Activated T-helper 17 cell treated with anti-CD3 and anti-CD28 coated beads, Interleukin-2, amount 50 U/mL, for 72 hours (primary cell): Measurements from ENCODE around the gene GNB1. TPM values are rescaled to one million over a fixed set of nuclear protein-coding genes. Genes with fewer than 3 reads are reported as not detected.

Experiments used
- ATAC-seq: fragments of 150-1000 bp; cut with Tn5 transposase; replicated peaks from 2 replicates; pipeline ENCODE4 v1.10.0; 2021; ENCODE audit warnings: mild to moderate bottlenecking, moderate library complexity
- H3K27ac Mint-ChIP-seq: one replicate; pipeline ENCODE4 v1.8.0; 2022; ENCODE audit warnings: mixed read lengths
- H3K27me3 Mint-ChIP-seq: one replicate; pipeline ENCODE4 v1.8.0; 2022; ENCODE audit warnings: mixed read lengths
- H3K36me3 Mint-ChIP-seq: one replicate; pipeline ENCODE4 v1.8.0; 2022; ENCODE audit warnings: low read depth, mild to moderate bottlenecking, mixed read lengths
- H3K4me1 Mint-ChIP-seq: one replicate; pipeline ENCODE4 v1.8.0; 2022; ENCODE audit warnings: mixed read lengths
- H3K4me3 Mint-ChIP-seq: one replicate; pipeline ENCODE4 v1.8.0; 2022; ENCODE audit warnings: mild to moderate bottlenecking, mixed read lengths
- H3K9me3 Mint-ChIP-seq: one replicate; pipeline ENCODE4 v1.8.0; 2022; ENCODE audit warnings: mixed read lengths
- total RNA-seq, 2 donors: library from RNA; stranded (reverse); gene quantifications; one replicate each; pipeline ENCODE4 v1.2.3, GENCODE V29; 2022

Gene GNB1
- total RNA-seq, 2 donors from 2014 or later: 266 to 410 TPM

DNA sequence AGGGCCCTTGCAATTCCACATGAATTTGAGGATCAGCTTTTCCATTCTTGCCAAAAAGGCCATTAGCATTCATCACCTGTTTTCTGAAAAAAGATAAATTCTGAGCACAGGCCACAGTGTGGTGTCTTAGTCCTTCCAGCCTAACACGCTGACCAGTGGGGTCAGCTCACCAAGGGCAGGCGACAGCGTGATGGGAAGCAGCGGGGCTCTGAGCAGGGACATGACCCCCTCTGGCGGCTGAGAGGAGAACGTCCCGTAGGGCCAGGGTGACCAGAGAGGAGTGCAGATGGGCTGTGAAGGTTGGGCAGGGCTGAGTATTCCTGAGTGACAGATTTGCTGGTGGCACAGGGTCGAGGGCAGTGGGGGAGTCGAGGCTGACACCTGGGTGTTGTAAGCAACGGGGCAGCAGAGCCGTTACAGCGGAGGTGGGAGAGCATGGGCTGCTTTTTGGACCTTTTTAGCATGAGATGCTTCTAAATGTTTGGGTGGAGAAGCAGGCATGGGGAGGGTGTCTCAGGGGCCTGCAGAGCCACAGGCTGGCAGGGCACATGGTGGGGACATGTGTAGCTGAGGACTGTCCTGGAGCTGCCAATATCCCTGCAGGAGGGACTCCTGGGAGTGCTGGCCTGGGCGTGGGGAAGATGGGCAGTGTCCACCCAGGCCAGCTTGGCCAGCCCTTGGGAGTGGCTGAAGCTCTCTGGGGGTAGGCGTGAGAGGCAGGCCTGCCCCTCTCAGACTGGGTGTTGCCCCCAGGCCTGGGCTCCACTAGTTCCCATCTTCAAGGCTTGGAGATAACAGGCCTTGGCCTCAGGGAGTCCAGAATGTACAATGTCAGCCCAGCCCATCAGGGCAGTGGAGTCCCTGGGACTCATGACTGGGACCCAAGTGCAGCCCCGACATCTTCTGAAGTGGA lies 15.6 kb upstream of the GNB1 start:
- Mint-ChIP-seq H3K4me1 (peaks cover 10% of the 10 kb centered on the region), H3K9me3 (no peaks in the 10 kb centered on the region), H3K4me3 (peak overlapping the region; percentile 25), H3K36me3 (no peaks in the 10 kb centered on the region), H3K27ac (peak overlapping the region; percentile 40), H3K27me3 (no peaks in the 10 kb centered on the region)
- peak; percentile 56 for ATAC-seq

DNA sequence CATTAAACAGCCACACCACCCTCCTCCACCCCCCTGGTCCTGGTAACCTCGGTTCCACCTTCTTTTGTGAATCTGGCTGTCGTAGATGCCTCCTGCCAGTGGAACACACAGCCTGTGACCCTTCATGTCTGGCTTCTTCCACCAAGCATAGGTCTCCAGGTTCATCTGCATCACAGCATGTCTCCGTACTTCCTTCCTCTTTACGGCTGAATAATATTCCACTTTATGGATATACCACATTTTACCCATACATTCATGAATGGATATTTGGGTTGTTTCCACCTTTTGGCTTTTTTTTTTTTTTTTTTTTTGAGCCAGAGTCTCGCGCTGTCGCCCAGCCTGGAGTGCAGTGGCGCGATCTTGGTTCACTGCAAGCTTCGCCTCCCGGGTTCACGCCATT lies 12.3 kb upstream of the GNB1 start:
- ATAC-seq: no peak
- Mint-ChIP-seq H3K9me3 (no peaks in the 10 kb centered on the region), H3K27me3 (no peaks in the 10 kb centered on the region), H3K27ac (no peak overlapping the region), H3K36me3 (no peaks in the 10 kb centered on the region), H3K4me3 (no peak overlapping the region), H3K4me1 (peaks cover 6% of the 10 kb centered on the region)

DNA sequence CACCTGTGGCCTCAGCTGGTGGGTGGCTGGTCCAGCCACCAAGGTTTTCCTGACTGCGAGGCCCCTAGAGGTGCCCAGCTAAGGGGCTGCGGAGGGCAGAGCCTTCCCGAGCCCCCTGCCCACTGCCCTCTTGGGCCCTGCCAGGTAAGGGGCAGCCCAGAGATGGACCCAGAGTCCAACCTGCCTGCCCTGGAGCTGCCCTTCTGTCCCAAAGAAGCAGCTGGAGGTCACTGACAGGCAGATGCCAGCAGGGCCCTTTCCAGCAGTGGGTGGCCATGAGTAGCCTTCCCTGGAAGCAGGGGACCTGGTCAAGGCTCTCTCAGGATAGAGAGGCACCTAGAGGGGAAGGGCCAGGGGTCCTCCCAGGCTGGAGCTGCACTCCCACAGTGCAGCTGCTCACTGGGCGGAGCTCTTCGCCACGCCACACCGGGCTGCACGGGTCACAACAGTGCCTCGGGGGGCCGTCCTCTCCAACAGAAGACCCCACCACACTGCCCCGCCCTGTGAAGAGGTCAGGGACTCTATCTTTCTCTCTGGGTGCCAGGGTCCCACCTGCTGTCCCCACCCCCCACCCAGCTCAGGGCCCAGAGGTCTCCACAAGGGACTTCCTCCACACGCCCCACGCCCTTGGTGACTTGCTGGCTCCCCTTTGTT lies 10.9 kb upstream of the GNB1 start:
- ATAC-seq: no peak
- Mint-ChIP-seq H3K4me3 (no peak overlapping the region), H3K27ac (no peak overlapping the region), H3K4me1 (peaks cover 6% of the 10 kb centered on the region), H3K9me3 (no peaks in the 10 kb centered on the region), H3K36me3 (no peaks in the 10 kb centered on the region), H3K27me3 (no peaks in the 10 kb centered on the region)

DNA sequence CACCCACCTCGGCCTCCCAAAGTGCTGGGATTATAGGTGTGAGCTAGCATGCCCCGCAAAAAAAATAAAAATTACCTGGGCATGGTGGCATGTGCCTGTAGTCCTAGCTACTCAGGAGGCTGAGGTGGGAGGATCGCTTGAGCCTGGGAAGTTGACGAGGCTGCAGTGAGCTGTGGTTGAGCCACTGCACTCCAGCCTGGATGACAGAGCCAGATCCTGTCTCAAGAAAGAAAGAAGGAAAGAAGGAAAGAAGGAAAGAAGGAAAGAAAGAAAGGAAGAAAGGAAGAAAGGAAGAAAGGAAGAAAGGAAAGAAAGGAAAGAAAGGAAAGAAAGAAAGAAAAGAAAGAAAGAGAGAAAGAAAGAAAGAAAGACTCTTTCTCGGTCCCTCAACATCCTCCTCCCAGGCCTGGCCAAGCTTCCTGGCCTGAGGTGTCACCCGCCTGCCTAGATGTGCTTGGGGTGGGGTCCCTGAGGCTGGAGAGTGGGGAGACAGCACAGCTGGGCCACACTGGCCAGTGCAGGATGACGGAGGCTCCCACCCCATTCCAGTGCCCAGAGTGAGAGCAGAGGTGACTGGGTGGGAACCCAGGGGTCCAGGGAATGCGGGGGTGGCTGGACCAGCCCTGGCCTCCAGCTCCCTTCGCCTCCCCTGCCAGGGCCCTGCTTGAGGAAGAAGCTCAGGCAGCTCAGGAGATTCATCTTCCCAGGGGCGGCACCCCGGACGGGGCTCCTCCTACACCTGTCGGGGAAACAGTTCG lies 10.2 kb upstream of the GNB1 start:
- Mint-ChIP-seq H3K36me3 (no peaks in the 10 kb centered on the region), H3K9me3 (no peaks in the 10 kb centered on the region)

DNA sequence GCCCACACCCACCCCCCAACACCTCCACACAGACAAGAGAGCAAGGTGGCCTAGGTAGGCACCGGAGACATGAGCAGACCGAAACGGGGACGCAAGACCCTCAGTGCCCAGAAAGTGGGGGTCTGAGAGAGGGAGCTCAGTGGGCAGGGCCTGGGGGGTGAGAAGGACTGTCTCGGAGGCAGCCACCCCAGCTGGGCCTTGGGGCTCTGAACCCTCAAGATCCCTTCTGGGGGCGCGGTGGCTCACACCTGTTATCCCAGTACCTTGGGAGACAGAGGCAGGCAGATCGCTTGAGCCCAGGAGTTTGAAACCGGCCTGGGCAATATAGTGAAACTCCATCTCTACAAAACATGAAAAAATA lies 9.1 kb upstream of the GNB1 start:
- no peak overlapping the region for H3K27ac Mint-ChIP-seq
- H3K9me3 Mint-ChIP-seq: no peaks in the 10 kb centered on the region
- H3K27me3 Mint-ChIP-seq: no peaks in the 10 kb centered on the region
- peaks cover 2% of the 10 kb centered on the region for H3K4me1 Mint-ChIP-seq
- H3K4me3 Mint-ChIP-seq: no peak overlapping the region
- ATAC-seq: no peak
- H3K36me3 Mint-ChIP-seq: no peaks in the 10 kb centered on the region

More for the DNA sequence above, 10.2 kb upstream of the GNB1 start:
- Mint-ChIP-seq H3K27ac (no peak overlapping the region), H3K27me3 (no peaks in the 10 kb centered on the region), H3K4me1 (peaks cover under 1% of the 10 kb centered on the region), H3K4me3 (no peak overlapping the region)
- ATAC-seq: no peak

DNA sequence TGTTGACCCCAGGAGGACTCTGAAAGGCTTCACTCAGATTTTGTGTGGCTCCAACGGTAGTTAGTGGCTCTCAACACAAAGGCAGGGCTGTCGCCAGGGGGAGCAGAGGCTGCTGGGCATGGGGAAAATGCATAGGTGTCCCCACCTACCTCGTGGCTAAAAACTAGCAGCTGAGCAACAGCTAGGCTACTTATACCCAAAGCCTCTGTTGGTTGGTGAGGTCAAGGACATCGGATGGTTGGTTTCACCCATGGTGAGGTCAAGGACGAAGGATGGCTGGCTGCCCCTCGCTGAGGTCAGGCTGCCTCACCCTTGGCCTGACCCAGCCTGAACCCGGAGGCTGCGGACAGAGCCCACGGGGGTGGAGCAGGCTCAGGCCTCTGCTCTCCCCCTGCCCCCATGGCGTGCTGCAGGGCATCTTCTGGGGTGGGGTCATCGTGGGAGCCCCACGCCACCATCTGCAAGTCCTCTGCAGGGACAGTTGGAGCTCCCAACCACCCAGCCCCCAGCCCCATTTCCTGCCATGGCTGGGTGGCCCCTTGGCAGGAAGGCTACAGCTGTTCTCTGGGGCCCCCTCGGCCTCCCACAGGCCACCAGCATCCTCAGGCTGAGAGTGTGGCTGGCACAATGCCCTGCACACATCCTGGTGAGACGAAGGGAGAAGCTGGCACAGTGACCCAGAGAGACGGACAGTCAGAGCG lies 8.5 kb upstream of the GNB1 start:
- Mint-ChIP-seq H3K4me3 (no peak overlapping the region), H3K27me3 (no peaks in the 10 kb centered on the region), H3K9me3 (no peaks in the 10 kb centered on the region), H3K36me3 (no peaks in the 10 kb centered on the region), H3K27ac (no peak overlapping the region), H3K4me1 (peaks cover 7% of the 10 kb centered on the region)
- ATAC-seq: no peak

DNA sequence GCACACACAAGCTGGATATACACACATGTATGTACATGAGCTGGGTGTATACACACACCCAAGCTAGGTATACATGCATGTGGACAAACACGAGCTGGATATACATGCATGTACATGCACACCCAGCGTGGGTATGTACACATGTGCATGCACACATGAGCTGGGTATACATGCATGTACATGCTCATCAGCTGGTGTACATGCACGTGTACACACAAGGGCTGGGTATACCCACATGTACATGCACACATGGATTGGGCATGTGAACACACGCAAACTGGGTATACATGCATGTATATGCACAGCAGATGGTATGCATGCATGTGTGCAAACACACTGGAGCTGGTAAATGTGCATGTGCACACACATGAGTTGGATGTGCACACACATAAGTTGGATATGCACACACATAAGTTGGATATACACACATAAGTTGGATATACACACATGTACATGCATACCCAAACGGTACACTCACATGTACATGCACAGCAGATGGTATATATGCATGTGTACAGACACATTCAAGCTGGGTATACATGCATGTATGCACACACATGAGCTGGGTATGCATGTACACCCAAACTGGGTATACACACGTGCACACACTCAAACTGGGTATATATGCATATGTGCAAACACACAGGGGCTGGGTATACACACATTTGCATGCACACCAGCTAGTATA lies 7.5 kb upstream of the GNB1 start:
- no peak for ATAC-seq
- Mint-ChIP-seq H3K27me3 (no peaks in the 10 kb centered on the region), H3K4me1 (peaks cover 7% of the 10 kb centered on the region), H3K36me3 (no peaks in the 10 kb centered on the region), H3K27ac (no peak overlapping the region), H3K4me3 (no peak overlapping the region), H3K9me3 (no peaks in the 10 kb centered on the region)

DNA sequence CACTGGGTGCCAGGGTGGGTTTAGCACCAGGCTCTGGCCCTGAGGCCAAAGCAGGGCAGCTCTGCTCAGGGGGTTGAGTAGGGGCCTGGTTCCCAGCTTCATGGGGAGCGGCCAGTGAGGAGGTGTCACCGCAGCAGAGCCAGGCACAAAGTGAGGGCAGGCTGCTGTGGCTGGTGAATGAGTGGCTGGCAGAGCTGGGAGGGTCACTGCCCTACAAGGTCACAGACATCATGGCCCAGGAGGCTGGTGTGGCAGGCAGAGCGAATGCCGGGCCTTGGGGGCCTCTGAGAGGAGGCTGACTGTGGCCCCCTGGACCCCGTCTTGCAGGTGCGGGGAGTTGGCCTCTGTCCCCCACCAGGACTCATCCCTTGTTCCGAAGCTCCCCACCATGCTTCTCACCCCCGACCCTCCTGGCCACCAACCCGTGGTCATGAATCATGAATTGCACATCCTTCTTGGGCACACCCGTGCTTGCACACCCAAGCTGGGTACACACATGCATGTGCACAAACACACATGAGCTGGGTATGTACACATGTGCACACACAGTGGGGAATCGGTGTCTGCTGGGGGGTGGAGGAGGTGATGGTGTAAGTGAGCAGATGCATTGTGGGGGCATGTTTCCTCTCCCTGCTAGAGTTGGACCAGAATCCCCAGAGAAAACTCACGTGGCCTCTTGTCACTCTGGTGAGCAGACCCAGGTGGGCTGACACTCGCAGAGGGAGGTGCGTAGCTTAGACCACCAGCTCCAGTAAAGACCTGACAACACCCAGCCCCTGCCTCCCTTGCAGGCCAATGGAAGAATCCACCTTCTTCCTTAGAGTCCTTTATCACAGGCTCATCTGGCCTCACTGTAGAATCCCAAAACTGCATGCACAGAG lies 4.8 kb upstream of the GNB1 start:
- Mint-ChIP-seq H3K4me3 (no peak overlapping the region), H3K27me3 (no peaks in the 10 kb centered on the region), H3K36me3 (peaks cover 7% of the 10 kb centered on the region), H3K27ac (peak overlapping the region; percentile 81), H3K4me1 (peaks cover 7% of the 10 kb centered on the region), H3K9me3 (no peaks in the 10 kb centered on the region)
- ATAC-seq: no peak

DNA sequence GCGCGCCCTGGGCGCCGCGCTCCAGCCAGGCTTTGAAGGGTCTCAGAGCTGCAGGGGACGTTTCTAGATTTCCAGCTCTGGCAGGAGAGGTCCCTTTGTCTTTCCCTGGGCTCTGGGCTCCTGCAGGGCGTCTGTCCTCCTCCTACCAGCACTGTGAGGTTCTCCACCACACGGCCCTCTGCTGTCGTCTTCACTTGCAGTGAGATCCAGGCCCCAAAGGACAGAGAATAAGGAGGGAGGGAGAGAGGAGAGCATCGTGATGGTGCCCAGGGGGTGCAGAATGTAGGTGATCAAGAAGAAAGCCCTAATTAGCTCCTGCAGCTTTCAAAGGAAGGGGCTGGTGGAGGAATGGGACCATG lies 4.2 kb upstream of the GNB1 start:
- no peak for ATAC-seq
- Mint-ChIP-seq H3K27ac (peak overlapping the region; percentile 81), H3K9me3 (no peaks in the 10 kb centered on the region), H3K4me3 (peak overlapping the region; percentile 51), H3K4me1 (peaks cover 7% of the 10 kb centered on the region), H3K36me3 (peaks cover 7% of the 10 kb centered on the region), H3K27me3 (no peaks in the 10 kb centered on the region)

DNA sequence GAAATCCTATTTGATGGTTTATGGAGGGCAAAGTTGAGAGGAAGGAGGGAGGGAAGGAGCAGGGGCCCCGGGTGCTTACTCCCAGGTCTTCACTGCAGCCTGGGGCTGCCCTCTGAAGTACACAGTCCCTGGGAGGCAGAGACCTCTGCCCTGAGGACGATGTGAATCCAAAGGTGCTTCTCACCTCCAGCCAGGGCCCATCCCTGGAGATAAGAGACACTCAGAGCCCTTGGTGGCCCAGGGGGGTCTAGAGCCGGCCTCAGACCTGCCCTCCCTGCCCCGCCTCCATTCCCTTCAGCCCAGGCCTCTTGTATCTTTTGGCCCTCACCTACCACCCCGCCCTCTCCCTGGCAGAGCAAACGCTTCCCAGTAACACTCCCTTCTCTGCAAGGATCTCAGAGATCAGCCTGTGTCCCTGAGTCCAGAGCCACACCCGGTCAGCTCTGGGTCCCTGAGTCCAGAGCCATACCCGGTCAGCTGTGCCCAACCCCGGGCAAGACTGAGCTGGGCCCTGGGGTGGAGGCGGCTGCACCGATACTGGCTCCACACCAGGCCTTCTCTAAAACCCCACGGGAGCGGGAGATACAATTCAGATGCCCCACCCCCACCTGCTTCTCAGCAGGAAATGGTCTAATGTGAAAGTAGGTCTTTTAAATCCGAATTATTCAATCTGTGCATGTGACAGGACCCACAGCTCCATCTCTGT lies 3.6 kb upstream of the GNB1 start:
- Mint-ChIP-seq H3K27ac (peak overlapping the region; percentile 81), H3K36me3 (peaks cover 7% of the 10 kb centered on the region), H3K9me3 (no peaks in the 10 kb centered on the region), H3K4me3 (peak overlapping the region; percentile 84), H3K27me3 (no peaks in the 10 kb centered on the region), H3K4me1 (peaks cover 7% of the 10 kb centered on the region)
- no peak for ATAC-seq

DNA sequence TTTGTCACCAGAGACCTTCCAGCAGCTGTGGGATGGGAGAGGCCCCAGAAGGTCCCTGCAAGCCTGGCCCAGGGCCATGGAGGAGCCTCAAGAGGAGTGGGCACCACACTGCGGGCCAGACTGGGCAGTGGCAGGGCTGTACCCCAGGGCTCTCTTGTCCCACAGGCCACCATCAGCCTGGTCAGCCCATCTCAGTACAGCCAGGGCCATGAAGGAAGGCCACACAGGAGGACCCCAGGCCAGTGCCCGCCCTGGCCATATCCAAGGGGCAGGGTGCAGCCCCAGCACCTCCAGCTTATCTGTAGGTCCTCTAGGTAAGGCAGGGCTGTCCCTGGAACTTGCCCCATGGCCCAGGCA lies 3.1 kb upstream of the GNB1 start:
- no peak for ATAC-seq
- H3K9me3 Mint-ChIP-seq: no peaks in the 10 kb centered on the region
- H3K4me3 Mint-ChIP-seq: peak overlapping the region; percentile 84
- peaks cover 12% of the 10 kb centered on the region for H3K36me3 Mint-ChIP-seq
- H3K27ac Mint-ChIP-seq: no peak overlapping the region
- no peaks in the 10 kb centered on the region for H3K27me3 Mint-ChIP-seq
- peaks cover 11% of the 10 kb centered on the region for H3K4me1 Mint-ChIP-seq

DNA sequence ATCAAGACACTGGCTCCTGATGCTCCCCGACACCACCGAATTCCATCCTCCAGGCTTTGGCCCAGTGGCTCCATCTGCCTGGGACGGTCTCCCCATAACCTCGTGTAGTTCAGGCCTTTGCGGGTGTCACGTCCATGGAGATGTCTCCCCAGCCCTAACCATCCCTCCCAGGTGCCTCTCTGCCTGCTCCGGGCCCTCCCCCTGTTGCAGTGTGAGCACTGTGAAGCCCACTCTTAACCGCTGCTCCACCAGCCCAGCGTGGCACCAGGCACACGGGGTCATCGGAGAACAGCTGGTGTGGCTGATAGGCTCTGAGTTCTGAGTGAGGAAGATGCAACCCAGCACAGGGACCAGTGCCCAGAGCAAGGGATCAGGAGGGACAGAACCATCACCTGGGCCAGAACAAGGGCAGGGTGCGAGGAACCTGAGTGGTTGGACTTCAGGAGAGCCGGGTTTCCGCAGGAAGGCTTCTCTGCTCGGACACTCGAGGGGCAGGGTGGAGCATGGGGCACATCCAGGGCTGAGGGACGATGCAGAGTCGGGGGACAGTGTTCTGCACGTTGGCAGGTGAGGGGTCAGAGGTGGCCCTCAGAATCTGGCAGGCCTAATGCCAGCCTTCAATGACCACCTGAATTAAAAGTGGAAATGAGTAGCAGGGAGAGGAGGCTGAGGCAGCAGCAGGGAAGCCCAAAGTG lies 2.6 kb upstream of the GNB1 start:
- H3K4me3 Mint-ChIP-seq: peak overlapping the region; percentile 84
- no peaks in the 10 kb centered on the region for H3K27me3 Mint-ChIP-seq
- no peaks in the 10 kb centered on the region for H3K9me3 Mint-ChIP-seq
- no peak for ATAC-seq
- peaks cover 15% of the 10 kb centered on the region for H3K4me1 Mint-ChIP-seq
- H3K36me3 Mint-ChIP-seq: peaks cover 17% of the 10 kb centered on the region
- peak overlapping the region; percentile 81 for H3K27ac Mint-ChIP-seq
